HG03064 (cell line): ENCODE data around the gene GPR157.
"Not testable (repeated sequence)": the region's sequence is repeated elsewhere in the genome, so short reads cannot be mapped to it uniquely, and the experiment has no call there.

ENCODE experiments used
- ATAC-seq: cut with Tn5 transposase; IDR thresholded peaks from one replicate; pipeline ENCODE4 v1.9.1; 2021; ENCODE audit warnings: low read depth; ENCODE audit not compliant: unreplicated experiment

GPR157 gene

DNA sequence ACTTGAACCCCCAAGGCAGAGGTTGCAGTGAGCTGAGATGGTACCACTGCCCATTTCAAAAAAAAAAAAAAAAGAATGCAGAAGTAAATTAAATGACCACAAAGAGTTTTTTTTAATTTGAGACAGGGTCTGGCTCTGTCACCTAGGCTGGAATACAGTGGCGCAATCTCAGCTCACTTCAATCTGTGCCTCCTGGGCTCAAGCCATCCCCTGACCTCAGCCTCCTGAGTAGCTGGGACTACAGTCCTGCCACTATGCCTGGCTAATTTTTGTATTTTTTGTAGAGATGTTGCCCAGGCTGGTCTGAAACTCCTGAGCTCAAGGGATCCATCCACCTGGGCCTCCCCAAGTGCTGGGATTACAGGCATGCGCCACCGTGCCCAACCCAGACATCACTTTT, 20.2 kb upstream of the GPR157 start:
- no peak for ATAC-seq

DNA sequence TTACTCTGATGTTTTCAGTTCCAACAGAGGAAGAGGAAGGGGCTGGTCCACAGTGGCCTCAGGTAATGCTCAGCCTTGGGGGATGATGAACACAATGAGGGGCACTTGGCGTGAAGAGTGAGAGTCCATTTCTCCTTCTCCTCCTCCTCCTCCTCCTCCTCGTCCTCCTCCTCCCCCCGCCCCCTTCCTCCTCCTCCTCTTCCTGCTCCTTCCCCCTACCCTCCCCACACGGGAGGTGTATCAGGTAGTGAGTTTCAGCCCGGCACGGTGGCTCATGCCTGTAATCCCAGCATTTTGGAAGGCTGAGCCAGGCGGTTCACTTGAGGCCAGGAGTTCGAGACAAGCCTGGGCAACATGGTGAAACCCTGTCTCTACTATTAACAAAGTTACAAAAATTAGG, 17.3 kb upstream of the GPR157 start:
- no peak for ATAC-seq

DNA sequence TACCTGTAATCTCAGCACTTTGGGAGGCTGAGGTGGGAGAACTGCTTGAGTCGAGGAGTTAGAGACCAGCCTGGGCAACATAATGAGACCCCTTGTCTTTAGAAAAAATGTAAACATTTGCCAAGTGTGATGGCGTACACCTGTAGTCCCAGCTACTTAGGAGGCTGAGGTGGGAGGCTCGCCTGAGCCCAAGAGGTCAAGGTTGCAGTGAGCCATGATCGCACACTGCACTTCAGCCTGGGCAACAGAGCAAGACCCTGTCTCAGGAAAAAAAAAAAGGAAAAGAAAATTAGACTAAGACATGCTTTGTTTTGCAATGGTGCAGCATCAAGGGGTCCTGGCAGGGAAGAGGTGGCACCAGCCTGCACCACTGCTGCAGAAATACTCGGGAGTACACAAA, 16.8 kb upstream of the GPR157 start:
- no peak for ATAC-seq

DNA sequence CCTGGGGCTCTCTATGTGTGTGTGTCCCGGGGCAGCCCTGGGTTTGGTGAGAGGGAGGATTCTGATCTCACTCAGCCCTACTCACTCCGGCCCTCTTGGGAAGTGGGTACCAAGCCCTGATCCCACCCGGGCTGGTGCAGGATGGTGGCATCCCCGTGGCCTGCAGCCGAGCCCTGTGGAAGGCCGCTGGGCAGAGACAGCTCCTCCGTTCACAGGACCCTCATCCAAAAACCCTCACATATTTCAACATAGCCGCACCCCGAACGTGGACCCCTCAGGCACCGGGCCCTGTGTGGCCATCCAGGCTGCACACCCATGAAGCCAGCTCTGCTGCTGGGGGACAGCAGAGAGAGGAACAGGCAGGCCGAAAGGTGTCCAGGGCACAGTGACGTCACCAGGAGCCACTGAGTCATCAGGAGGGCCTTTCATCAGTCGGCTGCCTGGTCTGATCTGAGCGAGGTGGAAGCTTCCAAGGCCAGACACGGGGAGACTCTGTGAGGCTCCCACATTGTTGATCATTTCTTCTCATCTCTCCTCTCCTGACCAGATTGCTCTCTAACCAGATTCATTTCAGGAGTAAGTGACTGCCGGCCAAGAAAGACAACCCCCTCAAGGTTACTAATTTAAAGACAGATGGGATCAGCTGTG, 16.2 kb upstream of the GPR157 start:
- ATAC-seq, result no peak

DNA sequence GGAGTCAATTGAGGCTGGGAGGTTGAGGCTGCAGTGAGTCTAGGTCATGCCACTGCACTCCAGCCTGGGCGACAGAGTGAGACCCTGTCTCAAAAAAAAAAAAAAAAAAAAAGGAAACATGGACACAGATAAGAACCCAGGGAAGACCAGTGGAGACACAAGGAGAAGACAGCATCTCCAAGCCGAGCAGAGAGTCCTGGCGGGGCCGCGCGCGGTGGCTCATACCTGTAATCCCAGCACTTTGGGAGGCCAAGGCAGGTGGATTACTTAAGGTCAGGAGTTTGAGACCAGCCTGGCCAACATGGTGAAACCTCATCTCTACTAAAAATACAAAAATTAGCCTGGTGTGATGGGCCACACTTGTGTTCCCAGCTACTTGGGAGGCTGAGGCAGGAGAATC, 15.6 kb upstream of the GPR157 start:
- ATAC-seq, result not testable (repeated sequence)

DNA sequence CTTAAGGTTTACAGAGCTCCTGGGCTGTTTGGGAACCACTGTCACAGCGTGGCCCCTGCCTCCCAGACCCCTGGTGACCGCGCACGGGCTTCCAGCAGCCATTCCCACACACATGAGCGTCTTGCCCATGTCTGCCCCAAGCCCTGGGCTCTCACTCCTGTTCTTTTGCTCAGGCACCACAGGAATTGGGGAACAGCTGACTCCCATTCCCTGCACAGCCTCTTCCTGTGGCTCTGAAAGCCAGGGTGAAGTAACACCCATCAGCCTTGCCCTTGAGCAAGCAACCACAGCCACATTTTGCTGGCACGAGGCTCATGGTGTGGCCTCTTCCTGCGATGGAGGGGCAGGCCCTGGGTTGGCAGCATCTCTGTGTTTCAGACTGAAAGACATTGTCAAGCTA, 14.3 kb upstream of the GPR157 start:
- no peak for ATAC-seq

DNA sequence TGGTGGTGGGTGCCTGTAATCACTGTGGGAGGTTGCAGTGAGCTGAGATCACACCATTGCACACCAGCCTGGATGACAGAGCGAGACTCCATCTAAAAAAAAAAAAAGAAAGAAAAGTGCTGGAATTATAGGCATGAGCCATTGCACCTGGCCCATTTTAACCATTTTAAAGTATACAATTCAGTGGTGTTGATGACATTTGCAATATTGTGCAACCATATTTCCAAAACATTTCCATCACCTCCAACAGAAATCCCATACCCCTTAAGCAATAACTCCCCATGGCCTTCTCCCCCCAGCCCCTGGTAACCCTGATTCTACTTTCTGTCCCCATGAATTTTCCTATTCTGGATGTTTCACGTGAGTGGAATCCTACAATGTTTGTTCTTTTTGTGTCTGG, 11.0 kb upstream of the GPR157 start:
- ATAC-seq, result no peak

DNA sequence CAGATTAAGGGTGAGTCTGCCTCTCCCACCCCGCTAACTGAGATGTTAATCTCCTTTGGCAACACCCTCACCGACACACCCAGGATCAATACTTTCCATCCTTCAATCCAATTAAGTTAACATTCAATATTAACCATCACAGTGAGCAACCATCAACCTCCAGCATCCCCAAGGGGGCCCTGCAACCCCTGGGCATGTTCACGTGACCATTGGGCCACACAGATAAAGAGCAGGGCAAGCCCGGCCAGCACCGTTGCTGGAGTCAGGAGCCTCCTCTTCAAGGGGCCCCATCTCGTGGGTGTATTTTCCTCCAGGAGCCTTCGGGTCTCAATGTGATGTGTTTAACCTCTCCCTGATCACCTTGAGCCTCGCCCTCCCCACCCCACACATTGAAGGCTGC, 8.0 kb upstream of the GPR157 start:
- ATAC-seq, result no peak

DNA sequence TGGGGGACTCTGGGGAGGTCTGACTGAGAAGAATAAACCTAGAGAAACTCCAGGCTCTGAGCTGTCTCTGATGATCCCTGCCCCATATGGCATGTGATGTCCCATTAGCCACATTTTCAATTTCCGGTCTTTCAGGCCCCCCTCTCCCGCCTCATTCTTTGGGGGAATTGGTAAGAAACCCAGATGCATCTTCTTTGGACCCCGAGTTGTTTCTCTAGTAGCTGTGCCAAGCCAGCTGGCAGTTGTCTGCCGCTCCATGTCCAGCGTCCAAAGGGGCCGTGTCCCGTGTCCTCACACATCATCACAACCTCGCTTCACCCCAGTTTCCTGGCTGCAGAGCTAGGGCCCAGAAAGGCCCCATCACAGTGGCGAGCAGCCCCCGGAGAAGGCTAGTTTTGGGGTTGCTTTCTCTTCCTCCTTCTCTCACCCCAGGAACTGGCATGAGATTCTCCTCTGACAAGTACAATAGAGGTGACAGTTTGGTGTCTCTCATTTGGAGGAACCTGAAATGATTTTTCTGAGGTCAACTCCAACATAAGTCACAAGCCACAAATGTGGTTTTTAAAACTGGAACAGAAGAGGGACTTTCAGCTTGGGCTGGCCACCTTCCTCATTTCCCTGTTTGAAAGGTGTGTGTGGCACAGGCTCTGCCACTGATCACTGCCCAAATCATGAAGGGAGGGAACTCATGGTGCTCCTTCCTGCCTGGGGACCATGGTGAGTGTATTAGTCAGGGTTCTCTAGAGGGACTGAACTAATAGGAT, 6.4 kb upstream of the GPR157 start:
- ATAC-seq, result no peak

DNA sequence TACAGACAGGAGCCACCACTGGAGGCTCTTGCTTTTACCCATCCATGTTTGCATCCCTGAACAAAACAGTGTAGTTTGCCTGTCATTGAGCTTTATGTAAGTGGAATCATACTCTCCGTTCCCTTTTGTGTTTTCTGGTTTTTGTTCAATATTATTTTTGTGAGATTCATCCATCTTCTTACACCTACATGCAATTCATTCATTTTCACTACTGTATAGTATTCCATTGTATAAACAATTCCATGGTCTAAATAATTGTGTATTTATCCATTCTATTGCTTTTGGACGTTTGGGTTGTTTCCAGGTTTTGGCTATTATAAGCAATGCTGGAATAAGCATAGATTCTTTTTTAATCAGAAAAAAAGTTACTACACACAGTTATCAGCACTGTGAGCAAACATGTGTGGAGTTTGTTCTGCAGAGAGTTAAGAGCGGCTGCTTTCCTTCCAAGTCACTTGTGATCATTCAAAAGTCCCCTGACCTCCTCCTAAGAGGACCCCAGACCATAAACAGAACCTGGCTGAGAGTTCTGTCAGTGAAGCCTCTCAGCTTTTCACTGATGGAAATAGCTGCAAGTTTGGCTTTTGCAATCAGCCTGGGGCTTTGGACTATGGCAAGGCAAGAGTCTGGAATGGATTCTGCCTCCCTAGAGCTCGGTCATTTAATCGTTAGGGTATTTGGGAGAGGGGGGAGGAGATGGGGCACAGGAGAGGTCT, 5.1 kb upstream of the GPR157 start:
- ATAC-seq, result no peak

DNA sequence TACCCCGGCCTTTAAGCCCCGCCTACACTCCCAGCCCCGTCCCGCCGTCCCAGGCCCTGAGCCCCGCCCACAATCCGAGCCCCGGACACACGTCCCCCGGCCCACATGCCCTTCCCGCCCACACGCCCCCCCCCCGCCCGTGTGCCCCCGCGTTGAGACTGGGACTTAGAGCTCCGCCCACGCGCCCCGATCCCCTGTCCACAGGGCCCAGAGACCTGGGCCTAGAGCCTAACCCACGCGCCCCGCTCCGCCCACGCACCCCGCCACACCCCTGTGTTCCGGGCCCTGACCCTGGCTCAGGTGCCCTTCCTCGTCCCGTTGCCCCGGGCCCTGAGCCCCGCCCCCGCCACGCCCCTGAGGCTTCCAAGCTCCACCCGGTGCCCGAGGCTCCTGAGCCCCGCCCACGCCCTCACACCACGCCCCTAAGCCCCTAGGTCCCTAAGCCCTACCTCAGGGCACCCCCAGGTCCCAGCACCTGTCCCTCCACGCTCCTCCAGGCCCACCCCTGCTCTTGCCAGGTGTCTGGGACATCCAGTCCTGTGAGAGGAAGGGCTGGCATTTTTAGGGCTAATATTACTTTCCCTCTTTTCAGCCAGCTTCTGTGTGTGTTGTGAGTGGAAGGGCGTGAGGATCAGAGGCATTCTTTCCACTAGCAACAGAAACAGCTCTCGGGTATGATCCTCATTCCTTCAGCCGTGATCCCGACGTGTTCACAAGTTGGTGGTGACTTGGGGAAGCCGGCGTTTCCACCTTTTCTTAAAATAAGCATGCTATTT, 552 bp upstream of the GPR157 start:
- peak; percentile 55 for ATAC-seq

DNA sequence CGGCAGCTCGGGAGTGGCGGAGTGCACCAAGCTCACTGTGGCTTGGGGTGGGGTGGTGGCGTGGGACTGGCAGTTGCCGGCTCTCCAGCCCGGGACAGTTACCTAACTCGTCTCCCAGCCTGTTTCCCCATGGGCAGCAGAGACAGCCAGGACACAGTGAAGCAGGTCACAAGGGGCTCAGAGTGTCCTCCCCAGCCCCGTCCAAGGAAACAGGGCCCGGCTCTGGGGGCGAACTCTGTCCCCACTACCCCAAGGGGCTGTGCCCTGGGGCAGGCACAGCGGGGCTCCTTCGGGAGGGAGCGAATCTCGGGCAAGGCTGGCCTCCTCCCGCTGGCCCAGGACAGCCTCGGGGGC, 759 bp downstream of the GPR157 start:
- ATAC-seq, result no peak

DNA sequence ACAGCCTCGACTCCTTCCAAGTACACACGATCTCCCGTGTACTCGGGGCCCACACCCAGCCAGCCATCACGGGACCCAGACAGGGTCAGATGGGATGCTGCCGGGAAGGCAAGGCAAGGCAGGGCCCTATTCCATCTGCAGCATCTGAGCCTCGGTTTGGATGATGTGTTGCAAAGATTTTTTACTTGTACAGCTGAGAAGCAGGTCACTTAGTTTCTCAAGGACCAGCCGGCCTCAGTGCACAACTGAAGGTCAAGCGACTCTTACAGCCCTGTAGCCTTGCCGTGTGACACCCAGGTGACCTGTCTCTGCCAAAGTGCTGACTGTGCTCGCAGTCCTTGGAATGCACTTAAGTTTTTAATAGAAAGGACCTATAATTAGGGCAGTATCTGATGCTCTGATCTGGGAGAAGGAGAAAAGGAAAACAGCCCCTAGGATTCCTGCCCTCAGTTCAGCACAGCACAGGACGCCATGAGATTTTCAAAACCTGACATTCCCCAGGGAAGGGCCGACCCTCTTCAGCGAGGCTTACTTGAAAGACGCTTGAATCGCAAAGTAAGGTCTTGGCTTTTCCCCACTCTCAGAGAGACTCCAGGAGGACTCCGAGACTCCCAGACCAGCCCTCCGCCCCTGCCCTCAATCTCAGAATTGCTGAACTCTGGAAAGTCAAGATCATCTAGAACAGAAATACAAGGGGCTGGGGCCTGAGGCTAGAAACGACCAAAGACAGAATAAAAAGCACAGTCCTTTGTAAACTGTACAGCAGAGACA, 1.3 kb downstream of the GPR157 start:
- no peak for ATAC-seq

DNA sequence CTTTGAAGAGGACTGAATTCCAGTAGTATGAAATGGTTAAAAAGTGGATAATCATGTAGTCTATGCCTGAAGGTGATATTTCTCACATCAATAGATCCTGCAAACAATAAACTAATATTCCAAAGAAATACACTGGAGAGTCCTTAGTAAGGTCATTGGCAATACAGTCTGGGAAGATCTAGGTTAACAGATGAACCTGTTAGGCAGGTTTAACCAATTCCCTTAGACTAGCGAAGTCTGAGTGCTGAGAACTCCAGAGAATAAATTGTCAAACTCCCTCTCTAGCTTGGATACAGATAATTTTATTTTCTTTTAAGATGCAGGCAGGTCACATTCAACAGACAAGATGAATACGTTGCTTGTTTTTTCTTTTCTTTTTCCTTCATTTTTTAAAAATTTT, 2.4 kb downstream of the GPR157 start:
- ATAC-seq, result no peak

DNA sequence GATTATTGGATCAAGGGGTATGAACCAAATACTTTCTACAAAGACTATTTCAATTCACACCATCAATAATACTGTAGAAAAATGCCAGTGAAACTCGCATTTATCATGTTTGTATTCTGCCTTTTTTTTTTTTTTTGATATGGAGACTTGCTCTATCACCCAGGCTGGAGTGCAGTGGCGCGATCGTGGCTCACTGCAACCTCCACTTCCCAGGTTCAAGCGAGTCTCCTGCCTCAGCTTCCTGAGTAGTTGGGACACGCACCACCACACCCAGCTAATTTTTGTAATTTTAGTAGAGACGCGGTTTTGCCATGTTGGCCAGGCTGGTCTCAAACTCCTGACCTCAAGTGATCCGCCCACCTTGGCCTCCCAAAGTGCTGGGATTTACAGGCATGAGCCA, 3.1 kb downstream of the GPR157 start:
- ATAC-seq, result not testable (repeated sequence)

DNA sequence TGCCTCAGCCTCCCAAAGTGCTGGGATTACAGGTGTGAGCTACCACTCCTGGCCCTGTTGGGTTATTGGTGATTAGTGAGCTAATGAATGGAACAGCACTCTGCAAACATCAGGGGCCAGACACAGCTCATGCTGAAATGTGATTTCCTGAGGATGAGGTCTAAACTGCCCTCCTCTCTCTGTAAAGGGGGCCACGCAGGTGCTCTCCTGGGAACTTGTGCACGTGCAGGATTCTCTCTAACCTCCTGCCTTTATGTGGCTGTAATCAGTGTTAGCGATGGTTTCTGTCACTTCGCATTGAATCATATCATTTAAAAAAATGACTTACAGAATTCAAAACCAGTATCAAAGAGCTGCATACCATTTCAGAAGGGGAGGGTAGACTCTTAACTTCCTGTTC, 3.6 kb downstream of the GPR157 start:
- no peak for ATAC-seq

DNA sequence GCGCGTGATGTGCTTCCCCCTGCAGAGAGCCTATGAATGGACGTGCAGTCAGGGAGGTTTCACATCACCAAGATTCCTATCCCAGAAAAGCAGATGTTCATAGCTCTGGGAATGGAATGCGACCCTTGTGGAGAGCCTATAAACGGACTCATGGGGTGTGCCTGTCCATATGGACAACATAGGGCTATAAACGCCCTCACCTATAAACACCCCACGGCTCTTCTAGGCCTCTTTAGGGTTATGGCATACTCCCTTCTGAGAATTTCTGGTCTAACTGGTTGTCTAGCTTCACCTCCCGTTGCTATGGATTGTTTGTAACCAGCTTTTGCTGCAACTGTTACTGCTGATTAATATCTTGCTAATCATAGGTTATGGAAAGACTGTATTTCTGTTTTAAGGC, 4.5 kb downstream of the GPR157 start:
- not testable (repeated sequence) for ATAC-seq

DNA sequence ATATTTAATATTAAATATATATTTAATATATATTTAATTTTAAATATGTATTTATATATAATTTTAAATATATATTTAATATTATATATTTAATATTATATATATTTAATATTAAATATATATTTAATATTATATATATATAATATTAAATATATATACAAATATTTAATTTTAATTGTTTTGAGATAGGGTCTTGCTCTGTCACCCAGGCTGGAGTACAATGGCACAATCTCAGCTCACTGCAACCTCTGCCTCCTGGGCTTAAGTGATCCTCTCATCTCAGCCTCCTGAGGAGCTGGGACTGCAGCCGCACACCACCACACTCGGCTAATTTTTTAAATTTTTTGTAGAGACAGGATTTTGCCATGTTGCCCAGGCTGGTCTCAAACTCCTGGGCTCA, 5.2 kb downstream of the GPR157 start:
- not testable (repeated sequence) for ATAC-seq

DNA sequence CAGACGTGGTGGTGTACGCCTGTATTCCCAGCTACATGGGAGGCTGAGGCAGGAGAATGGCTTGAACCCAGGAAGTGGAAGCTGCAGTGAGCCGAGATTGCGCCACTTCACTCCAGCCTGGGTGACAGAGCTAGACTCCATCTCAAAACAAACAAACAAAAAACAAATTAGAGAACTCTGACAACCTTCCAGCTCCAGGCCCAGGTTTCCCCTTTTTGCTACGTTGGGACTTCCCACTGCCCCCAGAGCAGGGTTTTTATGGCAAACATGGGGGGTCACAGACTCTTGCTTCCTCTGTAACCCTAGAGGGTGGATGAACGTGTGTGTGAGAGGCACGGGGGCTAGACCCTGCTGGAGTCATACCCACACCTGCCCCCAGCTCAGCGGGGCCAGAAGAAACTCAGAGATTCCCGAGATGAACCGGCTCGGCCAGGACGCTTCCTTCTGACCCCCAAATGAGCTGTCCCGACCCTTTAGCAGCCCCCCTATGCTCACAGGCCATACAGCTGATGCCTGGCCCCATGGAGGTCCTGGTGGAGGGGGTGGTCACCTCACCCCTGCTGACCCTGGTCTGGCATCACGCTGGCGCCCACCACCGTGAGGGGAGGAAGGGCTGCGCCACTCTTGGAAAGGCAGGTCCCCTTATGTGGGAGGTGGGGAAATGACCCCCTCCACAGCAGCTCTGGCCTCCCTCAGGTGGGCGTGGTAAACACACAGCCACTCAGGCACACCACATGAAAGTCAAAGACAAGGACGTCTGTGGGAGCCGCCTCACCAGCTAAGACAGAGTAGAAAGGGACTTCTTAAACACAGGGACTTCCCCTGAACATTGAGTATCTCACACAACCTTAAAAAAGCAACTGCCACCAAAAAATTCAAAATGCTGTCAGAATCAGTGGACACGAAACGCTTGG, 7.1 kb downstream of the GPR157 start:
- no peak for ATAC-seq
